Ureter (tissue), 1 donor: Measurements from ENCODE around the gene KIF26A. TPM values are rescaled to one million over a fixed set of nuclear protein-coding genes. Genes with fewer than 3 reads are reported as not detected.

Experiments
- DNase-seq: peaks from one replicate; pipeline ENCODE4 v3.0.0-alpha.2; 2020; ENCODE audit warnings: low spot score
- total RNA-seq: library from RNA; stranded (reverse); gene quantifications from one replicate; pipeline ENCODE4 v1.2.4, GENCODE V29; 2023
- donor health status: DM: yes; HTN: yes; CAD: no.

Gene KIF26A
- total RNA-seq, 1 donor from 2014 or later: 6.1 TPM

GRCh38 chr14:104112609-104113571 is 25.5 kb upstream of the KIF26A start:
- DNase-seq: no peak

DNA sequence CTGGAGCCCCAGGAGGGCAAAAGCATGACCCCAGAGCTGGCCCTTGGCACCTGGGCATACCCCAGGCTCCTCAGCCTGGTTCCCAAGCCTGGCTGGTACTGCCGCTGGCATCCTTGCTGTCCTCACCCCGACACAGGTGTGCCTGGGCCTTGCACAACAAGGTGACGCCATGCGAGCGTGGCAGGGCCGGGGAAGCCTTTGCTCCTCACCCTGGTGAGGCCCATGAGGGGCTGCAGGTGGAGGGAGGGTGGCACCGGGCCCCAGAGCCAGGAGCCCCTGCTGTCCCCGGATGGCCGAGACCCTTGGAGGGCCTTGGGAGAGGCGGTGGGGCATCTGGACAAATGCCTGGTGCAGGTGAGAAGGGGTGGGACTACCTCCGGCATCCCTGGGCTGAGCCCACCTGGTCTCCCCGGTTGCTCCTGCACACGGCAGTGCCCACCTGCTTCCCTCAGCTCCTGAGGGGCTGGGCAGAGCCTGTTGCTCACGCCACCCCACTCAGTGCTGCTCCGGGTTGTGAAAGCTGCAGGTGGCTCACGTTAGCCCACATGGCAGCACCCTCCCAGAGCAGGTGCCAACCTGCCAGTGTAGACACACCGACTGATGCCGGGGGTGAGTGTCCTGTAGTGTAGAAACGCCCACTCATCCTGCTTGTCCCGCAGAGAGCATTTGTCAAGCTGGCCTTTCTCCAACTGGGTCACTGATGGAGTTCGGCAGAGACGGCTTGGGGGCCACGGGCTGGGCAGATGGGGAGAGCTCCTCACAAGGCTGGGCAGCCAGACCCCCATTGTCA is 24.6 kb upstream of the KIF26A start:
- no peak for DNase-seq

DNA sequence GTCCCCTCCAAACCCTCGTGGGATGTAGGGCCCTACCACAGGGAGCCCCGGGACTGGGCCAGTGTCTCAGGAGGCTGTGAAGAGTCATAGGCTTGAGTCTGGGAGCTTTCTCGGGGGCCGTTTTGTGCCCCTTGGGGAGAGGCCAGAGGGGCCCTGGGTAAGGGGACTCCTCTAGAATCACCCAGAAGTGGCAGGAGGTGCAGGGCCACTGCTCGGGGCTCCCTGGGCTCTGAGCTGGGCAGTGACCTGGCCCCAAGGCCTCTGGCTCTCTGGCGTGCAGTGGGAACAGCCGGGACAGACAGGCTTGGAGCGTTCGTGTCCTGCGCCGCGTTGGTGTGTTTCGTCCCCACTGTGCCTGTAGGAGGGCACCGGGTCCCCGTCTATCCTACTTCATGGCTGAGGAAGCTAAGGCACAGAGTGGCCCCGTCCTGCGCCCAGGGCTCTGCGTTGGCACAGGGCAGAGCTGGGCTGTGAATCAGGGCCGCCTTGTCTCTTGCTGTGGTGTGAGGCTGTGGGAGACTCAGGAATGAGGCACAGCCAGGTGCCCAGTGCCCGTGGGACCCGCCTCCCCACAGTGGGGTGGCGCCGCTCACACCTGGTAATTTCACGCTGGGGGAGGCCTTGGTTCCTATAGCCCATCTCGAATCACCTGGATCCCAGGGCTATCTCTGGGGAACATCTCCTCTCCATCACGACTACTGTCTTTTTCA is 23.8 kb upstream of the KIF26A start:
- no peak for DNase-seq

DNA sequence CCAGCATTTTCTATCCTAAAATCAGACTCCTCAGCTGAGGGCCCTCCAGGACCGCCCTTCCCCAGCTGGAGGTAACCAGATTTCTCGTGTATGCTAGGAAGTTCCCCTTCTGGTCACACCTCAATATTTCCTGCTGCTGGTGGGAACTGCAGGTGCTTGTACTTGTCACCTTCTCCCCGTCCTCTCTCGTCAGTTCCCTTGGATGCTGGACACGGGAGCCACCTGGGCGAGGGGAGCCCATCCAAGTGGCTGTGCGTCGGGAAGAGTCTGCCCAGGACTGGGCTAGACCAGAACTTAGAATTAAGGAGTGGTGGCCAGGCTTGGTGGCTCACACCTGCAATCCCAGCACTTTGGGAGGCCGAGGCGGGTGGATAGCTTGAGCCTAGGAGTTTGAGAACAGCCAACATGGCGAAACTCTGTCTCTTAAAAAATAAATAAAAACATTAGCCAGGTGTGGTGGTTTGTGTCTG is 23.2 kb upstream of the KIF26A start:
- DNase-seq: no peak

DNA sequence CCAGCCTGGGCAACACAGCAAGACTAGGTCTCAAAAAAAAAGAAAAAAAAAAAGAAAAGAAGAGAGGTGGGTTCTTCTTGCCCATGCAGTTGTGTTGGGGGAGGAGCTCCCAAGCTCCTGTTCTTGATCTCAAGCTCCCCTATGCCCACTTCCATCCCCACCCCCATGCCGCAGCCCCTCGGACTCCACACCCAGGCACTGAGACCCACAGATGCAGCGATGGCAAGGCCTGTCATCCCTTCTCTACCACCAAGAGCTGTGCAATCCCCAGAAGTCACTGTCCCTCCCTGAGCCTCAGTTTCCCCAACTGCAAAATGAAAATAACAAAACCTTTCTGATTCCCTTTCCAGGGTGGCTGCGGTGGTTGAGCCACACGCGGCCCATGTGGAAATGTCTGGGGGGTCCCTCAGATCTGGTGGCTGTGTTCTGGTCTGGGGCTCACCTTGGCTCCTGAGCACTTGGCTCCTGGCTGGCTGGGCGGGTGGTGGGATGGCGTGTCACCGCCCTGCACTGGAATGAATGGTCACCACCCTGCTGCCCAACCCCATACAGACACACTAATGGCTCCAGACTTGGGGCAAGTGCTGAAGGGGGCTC is 22.6 kb upstream of the KIF26A start:
- DNase-seq: no peak

- peak; percentile 70 for DNase-seq
These were observed 22.1 kb upstream of the KIF26A start for GRCh38 chr14:104116288-104116755.

GRCh38 chr14:104116756-104117340 is 21.5 kb upstream of the KIF26A start:
- DNase-seq: no peak

- DNase-seq: no peak
These were observed 20.9 kb upstream of the KIF26A start for GRCh38 chr14:104117341-104118005.

- no peak for DNase-seq
These were observed 20.2 kb upstream of the KIF26A start for GRCh38 chr14:104118006-104118844.

GRCh38 chr14:104119119-104119487 is 19.3 kb upstream of the KIF26A start:
- no peak for DNase-seq

- no peak for DNase-seq
These were observed 18.7 kb upstream of the KIF26A start for GRCh38 chr14:104119488-104120251.

DNA sequence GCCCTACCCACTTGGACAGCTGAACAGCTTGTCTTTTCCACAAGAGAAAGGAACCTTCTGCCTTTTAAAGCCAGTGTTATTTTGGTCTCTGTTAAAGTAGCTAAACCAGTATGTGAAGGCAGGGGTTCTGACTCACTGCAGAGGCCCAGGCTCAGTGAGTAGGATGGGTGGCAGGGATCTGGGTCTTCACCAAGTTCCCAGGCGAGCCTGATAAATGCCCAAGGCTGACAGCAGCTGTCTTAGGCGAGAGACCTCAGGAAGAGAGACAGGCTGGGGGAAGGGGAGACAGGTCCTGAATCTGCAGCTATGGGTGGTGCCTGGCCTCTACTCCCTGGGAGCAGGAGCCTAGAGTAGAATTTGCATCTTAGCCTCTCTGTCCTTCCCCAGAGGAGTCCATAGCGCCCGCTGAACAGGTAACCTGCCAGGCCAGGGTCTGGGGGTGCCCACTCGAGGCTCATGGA is 18.1 kb upstream of the KIF26A start:
- DNase-seq: no peak

DNA sequence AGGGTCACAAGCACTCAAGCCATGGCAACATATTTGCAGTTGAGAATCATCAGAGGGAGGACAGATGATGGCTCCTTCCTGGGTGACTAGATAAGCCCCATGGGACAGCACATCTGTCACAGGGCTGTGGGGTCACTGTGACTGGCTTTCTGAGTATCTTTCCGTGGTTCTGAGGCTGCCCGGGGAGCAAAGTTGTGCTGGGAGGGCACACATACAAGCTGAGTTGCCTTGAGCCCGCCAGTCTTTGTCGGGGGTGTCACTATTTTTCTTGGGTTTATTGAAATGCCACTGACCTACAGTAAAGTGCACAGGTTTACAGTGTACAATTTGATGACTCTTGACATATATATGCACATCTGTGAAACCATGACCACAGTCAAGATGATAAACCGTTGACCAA is 17.2 kb upstream of the KIF26A start:
- no peak for DNase-seq

DNA sequence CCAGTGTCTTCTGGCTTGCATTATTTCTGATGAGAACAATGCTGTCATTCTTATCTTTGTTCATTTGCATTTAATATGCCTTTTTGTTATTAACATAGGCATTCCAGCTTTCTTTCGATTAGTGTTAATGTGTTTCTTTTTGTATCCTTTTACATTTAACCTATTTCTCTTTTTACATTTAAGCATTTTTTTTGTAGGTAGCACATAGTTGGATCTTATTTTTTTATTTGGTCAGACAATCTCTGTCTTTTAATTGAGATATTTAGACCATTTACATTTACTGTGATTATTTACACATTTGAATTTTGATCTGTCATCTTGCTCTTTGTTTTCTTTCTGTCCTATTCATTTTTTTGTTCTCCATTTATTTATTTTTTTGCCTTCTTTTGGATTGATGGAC is 14.5 kb upstream of the KIF26A start:
- no peak for DNase-seq

DNA sequence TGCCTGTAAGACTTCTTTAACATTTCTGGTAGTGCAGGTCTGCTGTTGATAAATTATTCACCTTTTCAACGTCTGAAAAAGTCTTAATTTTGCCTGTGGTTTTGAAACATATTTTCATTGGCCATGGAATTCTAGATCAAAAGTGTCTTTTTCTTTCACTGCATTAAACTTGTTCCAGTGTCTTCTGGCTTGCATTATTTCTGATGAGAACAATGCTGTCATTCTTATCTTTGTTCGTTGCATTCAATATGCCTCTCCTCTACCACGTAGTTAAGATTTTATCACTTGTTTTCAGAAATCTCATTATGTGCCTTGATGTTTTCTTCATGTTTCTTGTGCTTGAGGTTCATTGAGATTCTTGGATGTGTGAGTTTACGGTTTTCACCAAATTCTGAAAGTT is 13.4 kb upstream of the KIF26A start:
- no peak for DNase-seq

DNA sequence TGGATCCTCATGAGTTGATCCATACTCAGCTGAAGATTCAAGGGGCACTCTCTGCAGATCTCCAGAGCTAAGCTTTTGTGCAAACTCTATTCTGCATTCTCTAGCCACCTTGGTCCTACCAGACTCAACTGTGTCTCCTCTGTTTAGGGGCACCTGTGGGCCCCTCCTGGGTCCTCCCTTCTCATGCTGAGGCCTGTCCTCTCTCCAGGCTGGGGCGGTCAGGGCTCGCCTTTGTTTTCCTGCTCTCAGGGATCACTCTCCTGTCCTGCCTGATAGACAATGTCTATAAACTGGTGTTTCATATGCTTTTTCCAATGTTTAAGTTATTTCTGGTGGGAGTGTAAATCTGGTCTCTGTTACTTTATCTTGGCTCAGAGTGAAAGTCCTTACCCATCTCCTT is 11.6 kb upstream of the KIF26A start:
- DNase-seq: no peak

- no peak for DNase-seq
These were observed 9.4 kb upstream of the KIF26A start for GRCh38 chr14:104128981-104129380.

GRCh38 chr14:104129556-104129955 is 8.8 kb upstream of the KIF26A start:
- DNase-seq: no peak
